Esophagus muscularis mucosa (tissue), 4 donors: ENCODE data around the gene RUNX1. TPM values are rescaled to one million over a fixed set of nuclear protein-coding genes. Genes with fewer than 3 reads are reported as not detected.

Source experiments
- DNase-seq: peaks from one replicate; pipeline ENCODE4 v3.0.0-alpha.2; 2017; ENCODE audit errors: extremely low spot score
- H3K27ac ChIP-seq, 4 donors: fragments of 200-600 bp; sonication (generic); replicated peaks in 1 of 4; 1 replicate in 3 of 4; 2 replicates in 1 of 4; pipeline ENCODE4 v1.5.1; 2016 to 2019; ENCODE audit warnings: mild to moderate bottlenecking in 1 of 4
- H3K27me3 ChIP-seq, 4 donors: fragments of 200-600 bp; sonication (generic); one replicate each; pipeline versions ENCODE4 v1.5.1 to v1.6.0; 2016 to 2019
- H3K36me3 ChIP-seq, 4 donors: fragments of 200-600 bp; sonication (generic); one replicate each; pipeline ENCODE4 v1.5.1; 2016 to 2019
- H3K4me1 ChIP-seq, 4 donors: fragments of 200-600 bp; sonication (generic); one replicate each; pipeline ENCODE4 v1.5.1; 2016 to 2019
- H3K4me3 ChIP-seq, 4 donors: fragments of 200-600 bp; sonication (generic); 1 replicate in 2 of 4; 2 replicates in 2 of 4; pipeline ENCODE4 v1.5.1; 2016 to 2019; ENCODE audit warnings: mild to moderate bottlenecking in 4 of 4, moderate library complexity in 1 of 4
- H3K9me3 ChIP-seq, 4 donors: fragments of 200-600 bp; sonication (generic); 1 replicate in 3 of 4; 2 replicates in 1 of 4; pipeline ENCODE4 v1.5.1; 2016 to 2019
- EP300 ChIP-seq: sonication (generic); formaldehyde crosslinking; IDR thresholded peaks from one replicate; pipeline ENCODE4 v1.6.1; 2017; ENCODE audit warnings: antibody characterized with exemption
- POLR2A ChIP-seq: fragments of 450-650 bp; IDR thresholded peaks from one replicate; pipeline ENCODE4 v1.6.1; 2017; ENCODE audit warnings: antibody characterized with exemption, moderate library complexity, mild to moderate bottlenecking, low read depth
- POLR2AphosphoS5 ChIP-seq, 2 donors: sonication (generic); formaldehyde crosslinking; IDR thresholded peaks; one replicate each; pipeline ENCODE4 v1.6.1; 2017; ENCODE audit warnings: antibody characterized with exemption in 2 of 2
- WGBS: methylation state at CpG from one replicate; pipeline ENCODE4 v1.1.5; 2018; 5-methylcytosine and 5-hydroxymethylcytosine counted together
- intact Hi-C: fragments of 100-400 bp; cut with DNase I; formaldehyde crosslinking; loops from one replicate; pipeline ENCODE4 v1.15.1; 2023
- total RNA-seq, 4 donors: library from RNA; depleted of rRNA; stranded (reverse); fragments of >200 nt; gene quantifications; one replicate each; pipeline versions ENCODE4 v1.1.0 to v1.2.1, GENCODE V29; 2016
- TF ChIP-seq, protein P1 (sequence below), 3 experiments: fragments of 200-600 bp in 2 of 3; fragments of 450-650 bp in 1 of 3; sonication (generic) in 2 of 3; IDR thresholded peaks; one replicate each; pipeline ENCODE4 v1.5.1; 2017 to 2019; ENCODE audit warnings: antibody characterized with exemption in 3 of 3, mild to moderate bottlenecking in 2 of 3, moderate library complexity in 1 of 3

The RUNX1 gene
- total RNA-seq, 4 donors from 2014 or later: 3.7 to 10.9 (median 5.6) TPM

DNA sequence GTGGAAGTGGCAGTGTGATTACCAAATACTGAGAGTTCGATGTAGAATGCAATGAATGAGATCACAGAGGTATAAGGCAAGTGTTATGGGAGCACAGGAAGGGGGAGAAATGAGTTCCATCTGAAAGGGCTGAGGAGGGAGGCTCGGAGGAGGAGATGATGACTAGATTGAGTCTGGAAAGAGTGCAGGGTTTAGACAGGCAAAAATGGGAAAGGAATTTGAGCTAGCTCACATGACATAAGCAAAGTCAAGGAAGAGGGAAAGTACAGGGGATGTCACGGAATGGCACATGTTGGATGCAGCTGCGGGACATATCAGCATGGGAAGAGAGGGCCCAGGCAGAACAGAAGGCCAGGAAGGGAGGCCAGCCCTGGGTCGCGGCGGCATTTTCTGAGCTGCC lies 132.7 kb downstream of the RUNX1 start:
- Histone ChIP-seq H3K36me3 (no peaks in the 10 kb centered on the region), H3K4me3 (no peak overlapping the region), H3K4me1 (no peaks in the 10 kb centered on the region), H3K27ac (no peak overlapping the region), H3K27me3 (peaks cover 0 to 31% (median 0%) of the 10 kb centered on the region in 4 donors), H3K9me3 (no peaks in the 10 kb centered on the region)
- intact Hi-C loops: no loop called here
- TF ChIP-seq POLR2A (no peak), POLR2AphosphoS5 (IDR thresholded peaks at IDR 0.05) (no peak), EP300 (no peak)
- TF ChIP-seq, protein P1, sequence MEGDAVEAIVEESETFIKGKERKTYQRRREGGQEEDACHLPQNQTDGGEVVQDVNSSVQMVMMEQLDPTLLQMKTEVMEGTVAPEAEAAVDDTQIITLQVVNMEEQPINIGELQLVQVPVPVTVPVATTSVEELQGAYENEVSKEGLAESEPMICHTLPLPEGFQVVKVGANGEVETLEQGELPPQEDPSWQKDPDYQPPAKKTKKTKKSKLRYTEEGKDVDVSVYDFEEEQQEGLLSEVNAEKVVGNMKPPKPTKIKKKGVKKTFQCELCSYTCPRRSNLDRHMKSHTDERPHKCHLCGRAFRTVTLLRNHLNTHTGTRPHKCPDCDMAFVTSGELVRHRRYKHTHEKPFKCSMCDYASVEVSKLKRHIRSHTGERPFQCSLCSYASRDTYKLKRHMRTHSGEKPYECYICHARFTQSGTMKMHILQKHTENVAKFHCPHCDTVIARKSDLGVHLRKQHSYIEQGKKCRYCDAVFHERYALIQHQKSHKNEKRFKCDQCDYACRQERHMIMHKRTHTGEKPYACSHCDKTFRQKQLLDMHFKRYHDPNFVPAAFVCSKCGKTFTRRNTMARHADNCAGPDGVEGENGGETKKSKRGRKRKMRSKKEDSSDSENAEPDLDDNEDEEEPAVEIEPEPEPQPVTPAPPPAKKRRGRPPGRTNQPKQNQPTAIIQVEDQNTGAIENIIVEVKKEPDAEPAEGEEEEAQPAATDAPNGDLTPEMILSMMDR (IDR thresholded peaks at IDR 0.05): no peak
- no peak for DNase-seq
- 74% methylated on average over 7 of the region's 7 CpGs for WGBS

DNA sequence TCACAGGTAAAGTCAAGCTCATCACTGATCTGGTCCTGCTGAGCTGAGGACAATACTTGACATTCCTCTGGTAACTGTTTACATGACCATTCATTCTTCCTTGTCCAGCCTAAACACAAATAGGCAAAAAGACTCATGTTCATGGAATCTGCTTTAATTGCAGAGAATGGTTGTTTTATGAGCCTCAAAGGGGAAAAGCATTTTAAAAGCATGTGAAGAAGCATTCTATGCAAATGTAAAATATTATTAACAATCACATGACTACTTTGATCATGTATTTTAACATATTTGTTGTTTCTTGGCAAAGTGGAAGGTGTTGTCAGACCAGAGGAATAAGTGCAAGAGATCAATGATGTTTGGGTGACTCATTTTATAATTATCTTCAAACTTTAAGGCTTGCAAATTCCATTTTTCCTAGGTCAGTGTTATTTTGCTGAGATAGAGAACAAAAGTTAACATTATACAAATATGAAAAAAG lies 133.7 kb downstream of the RUNX1 start:
- H3K9me3 ChIP-seq: no peaks in the 10 kb centered on the region
- no peak for DNase-seq
- no peak overlapping the region for H3K4me3 ChIP-seq
- H3K4me1 ChIP-seq: peaks cover 0 to 4% (median 0%) of the 10 kb centered on the region in 4 donors
- H3K27me3 ChIP-seq: peaks cover 0 to 37% (median 0%) of the 10 kb centered on the region in 4 donors
- H3K27ac ChIP-seq: no peak overlapping the region
- intact Hi-C loops: no loop called here
- no peak for TF ChIP-seq EP300
- TF ChIP-seq POLR2AphosphoS5 (IDR thresholded peaks at IDR 0.05): no peak
- no peaks in the 10 kb centered on the region for H3K36me3 ChIP-seq

DNA sequence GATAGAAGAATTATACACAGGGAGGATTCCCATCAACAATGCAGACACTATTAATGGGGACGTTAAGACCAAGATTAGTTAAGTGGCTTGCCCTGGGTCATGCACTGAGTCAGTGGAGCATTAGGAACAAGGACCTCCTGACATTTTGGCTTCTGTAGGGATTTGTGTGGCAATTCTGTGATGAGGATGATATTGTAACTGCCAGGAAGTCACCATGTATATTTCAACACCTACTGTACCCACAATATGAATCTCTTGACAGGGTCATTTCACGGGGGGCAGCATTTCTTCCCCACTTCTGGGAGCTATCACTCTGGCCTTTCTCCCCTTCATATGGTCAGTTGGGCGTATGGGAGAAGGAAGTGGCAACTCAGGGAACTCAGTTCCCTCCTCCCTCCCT lies 134.9 kb downstream of the RUNX1 start:
- DNase-seq: no peak
- Histone ChIP-seq H3K4me3 (no peak overlapping the region), H3K36me3 (no peaks in the 10 kb centered on the region), H3K9me3 (no peaks in the 10 kb centered on the region), H3K4me1 (peaks cover 0 to 9% (median 0%) of the 10 kb centered on the region in 4 donors), H3K27ac (no peak overlapping the region), H3K27me3 (peaks cover 0 to 38% (median 0%) of the 10 kb centered on the region in 4 donors)
- intact Hi-C loops: no loop called here
- TF ChIP-seq POLR2A: no peak
- TF ChIP-seq EP300: no peak
- TF ChIP-seq, protein P1 (IDR thresholded peaks at IDR 0.05): no peak
- TF ChIP-seq POLR2AphosphoS5 (IDR thresholded peaks at IDR 0.05): no peak
- 67% methylated on average over 3 of the region's 3 CpGs for WGBS

GRCh38 chr21:34913811-34914210 lies 135.3 kb downstream of the RUNX1 start:
- no peaks in the 10 kb centered on the region for H3K9me3 ChIP-seq
- peaks cover 0 to 38% (median 0%) of the 10 kb centered on the region in 4 donors for H3K27me3 ChIP-seq
- intact Hi-C loops: no loop called here
- TF ChIP-seq POLR2AphosphoS5 (IDR thresholded peaks at IDR 0.05) (no peak), POLR2A (no peak), EP300 (no peak)
- TF ChIP-seq, protein P1 (IDR thresholded peaks at IDR 0.05): no peak
- DNase-seq: no peak
- H3K36me3 ChIP-seq: no peaks in the 10 kb centered on the region
- peaks cover 0 to 9% (median 0%) of the 10 kb centered on the region in 4 donors for H3K4me1 ChIP-seq
- H3K27ac ChIP-seq: no peak overlapping the region
- WGBS: 58% methylated on average over 5 of the region's 5 CpGs
- no peak overlapping the region for H3K4me3 ChIP-seq

GRCh38 chr21:34912022-34912945 lies 136.8 kb downstream of the RUNX1 start:
- WGBS: 77% methylated on average over 11 of the region's 11 CpGs

More at GRCh38 chr21:34912022-34912945, 136.8 kb downstream of the RUNX1 start:
- TF ChIP-seq EP300 (no peak), POLR2AphosphoS5 (IDR thresholded peaks at IDR 0.05) (no peak), POLR2A (no peak)
- TF ChIP-seq, protein P1 (IDR thresholded peaks at IDR 0.05): no peak
- intact Hi-C loops: no loop called here
- H3K36me3 ChIP-seq: no peaks in the 10 kb centered on the region
- no peaks in the 10 kb centered on the region for H3K9me3 ChIP-seq
- no peak overlapping the region for H3K4me3 ChIP-seq
- peaks cover 0 to 38% (median 0%) of the 10 kb centered on the region in 4 donors for H3K27me3 ChIP-seq
- H3K4me1 ChIP-seq: peaks cover 0 to 9% (median 0%) of the 10 kb centered on the region in 4 donors
- no peak for DNase-seq
- no peak overlapping the region for H3K27ac ChIP-seq
